ENCODE measurements around the gene DOCK3. TPM values are rescaled to one million over a fixed set of nuclear protein-coding genes. Genes with fewer than 3 reads are reported as not detected.
"Not testable (repeated sequence)": the region's sequence is repeated elsewhere in the genome, so short reads cannot be mapped to it uniquely, and the experiment has no call there.

The DOCK3 gene
- total RNA-seq, 2 experiments from 2014 or later, result 1.00 to 1.1 TPM

DNA sequence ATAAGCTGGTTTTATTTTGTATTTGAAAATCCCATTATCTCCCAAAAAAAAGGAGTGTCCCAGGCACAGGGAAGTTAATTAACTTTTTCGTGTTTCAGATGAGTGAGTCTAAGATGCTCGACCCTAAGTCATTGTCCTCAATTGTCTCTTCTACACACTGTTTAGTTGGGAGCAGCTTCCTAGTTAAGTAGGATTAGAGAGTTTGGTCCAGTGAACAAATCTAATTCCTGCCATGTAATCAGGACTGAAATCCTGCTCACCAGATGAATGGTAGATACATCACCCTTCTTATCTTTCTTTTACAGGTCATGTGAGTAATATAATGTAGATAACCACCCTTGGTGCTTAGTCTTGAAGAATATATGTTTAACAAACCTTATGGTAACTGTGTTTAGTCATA, 481.4 kb downstream of the DOCK3 start:
- H3K4me1 Mint-ChIP-seq, result no peaks in the 10 kb centered on the region
- H3K36me3 Mint-ChIP-seq (ENCODE audit: low read depth), result no peaks in the 10 kb centered on the region
- H3K27me3 Mint-ChIP-seq, result no peaks in the 10 kb centered on the region
- DNase-seq, result no peak
- POLR2A ChIA-PET, result no interaction called here
- CTCF ChIA-PET, result no interaction called here
- no peak overlapping the region for H3K27ac Mint-ChIP-seq
- H3K9me3 Mint-ChIP-seq, result no peaks in the 10 kb centered on the region
- no peak overlapping the region for H3K4me3 Mint-ChIP-seq

DNA sequence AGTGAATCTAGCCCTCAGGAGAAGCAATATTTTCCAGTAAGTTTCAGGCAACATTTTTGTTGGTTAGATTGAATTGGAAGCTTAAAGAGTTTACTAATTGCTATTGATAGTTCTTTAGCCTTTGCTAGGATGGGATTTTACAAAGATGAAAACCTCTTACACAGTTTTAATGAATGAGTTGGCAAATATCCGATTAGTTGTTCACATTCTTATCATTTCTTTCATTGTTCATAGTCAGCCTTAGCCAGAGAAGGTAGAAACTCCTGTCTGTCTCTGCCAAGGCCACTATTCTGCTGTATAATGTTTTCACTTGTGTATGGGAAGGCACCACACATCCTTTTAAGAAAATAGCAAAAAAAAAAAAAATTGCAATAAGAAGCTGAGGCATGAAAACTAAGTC, 488.3 kb downstream of the DOCK3 start:
- ChIA-PET POLR2A (no interaction called here), CTCF (no interaction called here)
- no peaks in the 10 kb centered on the region for H3K27me3 Mint-ChIP-seq
- no peaks in the 10 kb centered on the region for H3K4me1 Mint-ChIP-seq
- no peak overlapping the region for H3K27ac Mint-ChIP-seq
- DNase-seq, result no peak
- no peaks in the 10 kb centered on the region for H3K36me3 Mint-ChIP-seq (ENCODE audit: low read depth)
- H3K9me3 Mint-ChIP-seq, result no peaks in the 10 kb centered on the region
- no peak overlapping the region for H3K4me3 Mint-ChIP-seq

DNA sequence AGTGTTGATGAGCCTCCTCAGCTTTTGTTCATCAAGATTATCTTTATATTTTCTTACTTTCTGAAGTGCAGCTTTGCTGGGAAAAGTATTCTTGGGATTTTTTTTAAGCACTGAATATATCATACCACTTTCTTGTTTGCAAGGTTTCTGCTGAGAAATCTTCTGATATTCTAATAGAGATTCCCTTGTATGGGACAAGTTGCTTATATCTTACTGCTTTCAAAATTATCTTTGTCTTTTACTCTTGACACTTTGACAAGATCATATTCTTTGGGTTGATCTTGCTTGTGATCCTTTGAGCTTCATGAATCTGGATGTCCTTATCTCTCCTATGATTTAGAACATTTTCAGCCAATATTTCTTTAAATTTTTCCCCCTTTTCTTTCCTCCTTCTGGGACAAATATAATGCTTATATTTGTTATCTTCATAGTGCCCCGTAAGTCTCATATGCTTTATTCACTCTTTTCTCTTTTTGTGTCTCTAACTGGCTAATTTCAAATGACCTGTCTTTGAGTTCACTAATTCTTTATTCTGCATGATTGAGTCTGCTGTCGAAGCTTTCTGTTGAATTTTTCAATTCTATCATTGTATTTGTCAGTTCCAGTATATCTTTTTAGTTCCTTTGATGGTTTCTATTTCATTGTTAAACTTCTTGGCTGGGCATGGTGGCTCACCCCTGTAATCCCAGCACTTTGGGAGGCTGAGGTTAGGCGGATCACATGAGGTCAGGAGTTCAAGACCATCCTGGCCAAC, 499.0 kb downstream of the DOCK3 start:
- ChIA-PET POLR2A (no interaction called here), CTCF (no interaction called here)
- Mint-ChIP-seq H3K4me1 (no peaks in the 10 kb centered on the region), H3K27me3 (no peaks in the 10 kb centered on the region), H3K36me3 (ENCODE audit: low read depth) (peaks cover 7% of the 10 kb centered on the region), H3K4me3 (no peak overlapping the region), H3K9me3 (peaks cover 34% of the 10 kb centered on the region), H3K27ac (no peak overlapping the region)
- DNase-seq, result no peak

DNA sequence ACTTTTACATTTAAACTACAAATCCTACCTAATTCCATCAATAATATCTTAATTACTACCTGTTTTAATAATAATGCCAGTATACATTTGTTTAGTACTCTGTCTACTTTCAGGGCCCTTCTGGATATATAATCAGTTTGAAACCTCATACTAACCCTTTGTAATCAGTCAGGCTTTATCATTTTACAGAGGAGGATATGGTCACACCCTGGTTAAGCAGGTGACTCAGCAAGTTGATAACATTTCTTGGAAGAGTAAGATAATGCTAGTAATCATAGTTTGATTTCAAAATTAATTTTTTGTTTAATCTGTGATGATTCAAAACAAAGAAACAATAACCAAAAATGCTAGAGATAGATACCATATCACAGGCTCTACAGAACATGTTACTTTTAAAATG, 502.2 kb downstream of the DOCK3 start:
- no peak for DNase-seq
- ChIA-PET POLR2A (no interaction called here), CTCF (interaction anchor here (0.6 kb wide), 1 partner anchor 9 kb away, joined by 3 read pairs; no protein-coding TSS in a partner anchor)
- peaks cover 7% of the 10 kb centered on the region for H3K36me3 Mint-ChIP-seq (ENCODE audit: low read depth)
- no peaks in the 10 kb centered on the region for H3K4me1 Mint-ChIP-seq
- no peak overlapping the region for H3K27ac Mint-ChIP-seq
- no peak overlapping the region for H3K4me3 Mint-ChIP-seq
- H3K27me3 Mint-ChIP-seq, result no peaks in the 10 kb centered on the region
- H3K9me3 Mint-ChIP-seq, result peaks cover 24% of the 10 kb centered on the region

DNA sequence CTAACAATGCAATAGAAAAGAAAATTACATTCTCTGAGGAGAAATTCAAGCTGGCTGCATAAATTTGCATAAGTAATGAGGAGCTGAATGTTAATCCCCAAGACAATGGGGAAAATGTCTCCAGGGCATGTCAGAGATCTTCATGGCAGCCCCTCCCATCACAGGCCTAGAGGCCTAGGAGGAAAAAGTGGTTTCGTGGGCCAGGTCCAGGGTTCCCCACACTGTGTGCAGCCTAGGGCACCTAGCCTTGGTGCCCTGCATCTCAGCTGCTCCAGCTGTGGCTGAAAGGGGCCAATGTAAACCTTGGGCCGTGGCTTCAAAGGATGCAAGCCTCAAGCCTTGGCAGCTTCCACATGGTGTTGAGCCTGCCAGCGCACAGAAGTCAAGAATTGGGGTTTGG, 511.7 kb downstream of the DOCK3 start:
- H3K9me3 Mint-ChIP-seq; POLR2A ChIA-PET; H3K27me3 Mint-ChIP-seq; H3K4me1 Mint-ChIP-seq; H3K36me3 Mint-ChIP-seq (ENCODE audit: low read depth); H3K4me3 Mint-ChIP-seq; DNase-seq; H3K27ac Mint-ChIP-seq; CTCF ChIA-PET: not testable (repeated sequence)

DNA sequence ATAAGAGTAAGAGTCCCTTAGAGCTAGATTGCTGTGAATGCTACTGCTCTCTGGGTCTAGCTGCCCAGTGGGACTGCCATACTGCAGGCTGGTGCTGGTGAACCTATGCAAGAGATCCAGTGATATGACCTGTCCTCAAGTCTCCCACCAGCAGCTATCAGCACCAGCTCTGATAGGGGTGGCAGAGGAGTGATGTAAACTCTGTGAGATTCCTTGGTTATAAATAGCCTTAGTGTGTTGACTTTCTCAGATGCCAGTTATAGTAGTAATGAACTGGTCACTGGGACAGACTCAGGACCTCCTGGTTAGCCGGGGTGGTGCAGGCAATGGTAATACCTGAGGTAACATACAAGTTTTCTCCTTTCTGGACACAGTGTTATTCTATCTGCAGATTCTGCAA, 515.5 kb downstream of the DOCK3 start:
- Mint-ChIP-seq H3K4me3 (no peak overlapping the region), H3K27ac (no peak overlapping the region), H3K9me3 (peaks cover 10% of the 10 kb centered on the region), H3K4me1 (peaks cover 9% of the 10 kb centered on the region), H3K36me3 (ENCODE audit: low read depth) (no peaks in the 10 kb centered on the region), H3K27me3 (peaks cover 6% of the 10 kb centered on the region)
- ChIA-PET POLR2A (no interaction called here), CTCF (no interaction called here)
- DNase-seq, result no peak

DNA sequence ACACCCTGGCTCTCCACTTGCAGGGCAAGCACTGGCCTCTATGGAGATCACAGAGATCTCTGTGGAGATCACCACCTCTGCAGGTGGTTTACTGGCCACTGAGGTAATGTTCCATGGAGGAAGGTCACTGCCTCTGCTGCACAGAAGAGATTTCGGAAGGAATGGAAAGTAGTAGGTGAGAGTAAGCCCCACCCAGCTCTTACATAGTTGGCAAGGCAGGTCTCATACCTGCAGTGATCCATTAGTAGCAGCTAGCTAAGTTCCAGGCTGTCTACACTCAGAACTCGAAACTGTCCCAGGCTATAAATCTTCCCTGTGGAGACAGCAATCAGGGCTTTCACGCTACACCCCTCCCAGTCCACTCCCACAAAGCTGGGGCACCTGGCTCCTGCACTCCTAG, 516.1 kb downstream of the DOCK3 start:
- no peak overlapping the region for H3K27ac Mint-ChIP-seq
- H3K36me3 Mint-ChIP-seq (ENCODE audit: low read depth), result no peaks in the 10 kb centered on the region
- no peak overlapping the region for H3K4me3 Mint-ChIP-seq
- ChIA-PET CTCF (interaction anchor here (0.7 kb wide), 1 partner anchor 19 kb away, joined by 3 read pairs; no protein-coding TSS in a partner anchor), POLR2A (no interaction called here)
- H3K4me1 Mint-ChIP-seq, result peaks cover 13% of the 10 kb centered on the region
- DNase-seq, result no peak
- peaks cover 10% of the 10 kb centered on the region for H3K9me3 Mint-ChIP-seq
- H3K27me3 Mint-ChIP-seq, result peaks cover 6% of the 10 kb centered on the region

DNA sequence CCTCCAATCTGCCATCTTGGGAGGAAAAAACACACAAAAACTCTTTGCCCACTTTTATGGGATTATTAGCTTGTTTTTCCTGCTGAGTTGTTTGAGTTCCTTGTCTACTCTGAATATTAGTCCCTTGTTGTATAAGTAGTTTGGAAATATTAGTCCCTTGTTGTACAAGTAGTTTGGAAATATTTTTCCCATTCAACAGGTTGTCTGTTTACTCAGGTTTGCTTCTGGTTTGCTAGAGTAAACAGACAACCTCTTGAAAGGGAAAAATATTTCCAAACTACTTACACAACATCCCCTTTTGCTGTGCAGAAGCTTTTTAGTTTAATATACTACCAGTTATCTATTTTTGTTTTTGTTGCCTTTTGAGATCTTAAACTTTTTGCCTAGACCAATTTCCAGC, 517.0 kb downstream of the DOCK3 start:
- Mint-ChIP-seq H3K27ac (no peak overlapping the region), H3K4me3 (no peak overlapping the region), H3K36me3 (ENCODE audit: low read depth) (no peaks in the 10 kb centered on the region), H3K4me1 (peaks cover 13% of the 10 kb centered on the region), H3K27me3 (peaks cover 6% of the 10 kb centered on the region), H3K9me3 (peaks cover 8% of the 10 kb centered on the region)
- ChIA-PET POLR2A (no interaction called here), CTCF (no interaction called here)
- DNase-seq, result no peak

DNA sequence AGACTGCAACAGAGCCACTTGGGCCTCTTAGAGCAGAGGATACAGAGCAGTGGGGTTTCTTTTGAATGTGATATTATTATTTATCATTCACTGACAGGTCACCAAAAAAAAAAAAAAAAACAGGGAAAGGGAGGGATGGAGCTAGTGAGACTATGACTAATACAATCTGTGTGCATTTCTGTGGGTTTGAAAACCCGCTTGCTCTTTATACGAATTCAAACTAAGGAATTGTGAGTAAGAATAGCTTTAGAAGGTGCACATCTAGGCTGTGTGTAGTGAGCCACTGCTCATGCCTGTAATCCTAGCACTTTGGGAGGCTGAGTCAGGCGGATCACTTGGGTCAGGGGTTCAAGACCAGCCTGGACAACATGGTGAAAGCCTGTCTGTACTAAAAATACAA, 523.8 kb downstream of the DOCK3 start:
- H3K27ac Mint-ChIP-seq, result no peak overlapping the region
- ChIA-PET POLR2A (no interaction called here), CTCF (interaction anchor here (0.6 to 1.4 kb wide), 3 partner anchors 40 to 161 kb away, joined by 3 to 4 read pairs (median 3); no protein-coding TSS in a partner anchor)
- H3K9me3 Mint-ChIP-seq, result peaks cover 13% of the 10 kb centered on the region
- H3K36me3 Mint-ChIP-seq (ENCODE audit: low read depth), result no peaks in the 10 kb centered on the region
- H3K27me3 Mint-ChIP-seq, result no peaks in the 10 kb centered on the region
- no peak overlapping the region for H3K4me3 Mint-ChIP-seq
- peaks cover 13% of the 10 kb centered on the region for H3K4me1 Mint-ChIP-seq
- no peak for DNase-seq

DNA sequence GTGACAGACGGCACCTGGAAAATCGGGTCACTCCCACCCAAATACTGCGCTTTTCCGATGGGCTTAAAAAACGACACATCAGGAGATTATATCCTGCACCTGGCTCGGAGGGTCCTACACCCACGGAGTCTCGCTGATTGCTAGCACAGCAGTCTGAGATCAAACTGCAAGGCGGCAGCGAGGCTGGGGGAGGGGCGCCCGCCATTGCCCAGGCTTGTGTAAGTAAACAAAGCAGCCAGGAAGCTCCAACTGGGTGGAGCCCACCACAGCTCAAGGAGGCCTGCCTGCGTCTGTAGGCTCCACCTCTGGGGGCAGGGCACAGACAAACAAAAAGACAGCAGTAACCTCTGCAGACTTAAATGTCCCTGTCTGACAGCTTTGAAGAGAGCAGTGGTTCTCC, 524.6 kb downstream of the DOCK3 start:
- CTCF ChIA-PET, DNase-seq, POLR2A ChIA-PET: not testable (repeated sequence)

DNA sequence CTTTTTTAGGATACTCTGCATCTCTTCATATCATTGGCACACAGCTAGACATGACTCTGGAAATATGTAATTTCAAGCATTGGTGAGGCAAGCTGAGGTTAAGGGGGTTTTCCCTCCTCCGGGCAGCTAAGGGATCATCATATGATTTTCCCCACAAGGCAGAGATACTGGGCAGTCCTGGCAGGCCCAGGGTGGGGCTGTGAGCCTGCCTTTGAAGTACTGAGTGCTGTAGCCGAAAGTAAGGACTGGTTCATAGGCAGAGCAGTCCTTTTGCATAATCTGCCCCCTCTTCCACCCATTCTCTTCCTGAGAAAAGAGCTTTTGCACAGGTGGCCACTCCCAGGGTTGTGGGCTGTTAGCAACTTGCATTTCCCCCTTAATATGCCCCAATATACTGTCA, 541.6 kb downstream of the DOCK3 start:
- POLR2A ChIA-PET, result no interaction called here
- CTCF ChIA-PET, result interaction anchor here (0.6 to 0.7 kb wide), 2 partner anchors 21 to 163 kb away, joined by 3 to 4 read pairs; no protein-coding TSS in a partner anchor
- H3K36me3 Mint-ChIP-seq (ENCODE audit: low read depth), result no peaks in the 10 kb centered on the region
- no peak overlapping the region for H3K4me3 Mint-ChIP-seq
- H3K9me3 Mint-ChIP-seq, result no peaks in the 10 kb centered on the region
- no peaks in the 10 kb centered on the region for H3K4me1 Mint-ChIP-seq
- H3K27ac Mint-ChIP-seq, result no peak overlapping the region
- no peaks in the 10 kb centered on the region for H3K27me3 Mint-ChIP-seq
- DNase-seq, result no peak

More for the DNA sequence above, 524.6 kb downstream of the DOCK3 start:
- not testable (repeated sequence) for H3K27me3 Mint-ChIP-seq; H3K27ac Mint-ChIP-seq; H3K36me3 Mint-ChIP-seq (ENCODE audit: low read depth); H3K4me3 Mint-ChIP-seq
- Mint-ChIP-seq H3K4me1 (peaks cover 12% of the 10 kb centered on the region), H3K9me3 (peaks cover 13% of the 10 kb centered on the region)

DNA sequence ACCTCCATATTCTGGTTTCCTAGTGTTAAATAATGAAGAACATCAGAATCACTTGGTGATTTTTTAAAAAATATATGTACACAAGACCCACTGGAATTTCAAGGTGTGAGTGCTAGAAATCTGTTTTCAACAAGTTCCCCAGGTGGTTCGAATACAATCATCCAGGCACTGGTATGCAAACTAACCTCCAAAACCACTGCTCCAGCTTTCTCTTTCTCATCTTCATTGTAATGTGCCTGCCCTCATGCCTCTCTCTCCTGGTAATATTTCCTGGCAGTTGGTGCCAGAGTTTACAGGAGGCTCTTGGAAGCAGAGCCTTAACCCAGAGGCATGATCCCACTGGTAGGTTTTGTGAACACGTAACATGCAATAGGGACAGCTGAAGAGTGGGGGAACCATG, 547.2 kb downstream of the DOCK3 start:
- ChIA-PET CTCF (no interaction called here), POLR2A (no interaction called here)
- H3K27ac Mint-ChIP-seq, result no peak overlapping the region
- no peaks in the 10 kb centered on the region for H3K4me1 Mint-ChIP-seq
- no peak overlapping the region for H3K4me3 Mint-ChIP-seq
- no peaks in the 10 kb centered on the region for H3K9me3 Mint-ChIP-seq
- no peak for DNase-seq
- no peaks in the 10 kb centered on the region for H3K36me3 Mint-ChIP-seq (ENCODE audit: low read depth)
- no peaks in the 10 kb centered on the region for H3K27me3 Mint-ChIP-seq

DNA sequence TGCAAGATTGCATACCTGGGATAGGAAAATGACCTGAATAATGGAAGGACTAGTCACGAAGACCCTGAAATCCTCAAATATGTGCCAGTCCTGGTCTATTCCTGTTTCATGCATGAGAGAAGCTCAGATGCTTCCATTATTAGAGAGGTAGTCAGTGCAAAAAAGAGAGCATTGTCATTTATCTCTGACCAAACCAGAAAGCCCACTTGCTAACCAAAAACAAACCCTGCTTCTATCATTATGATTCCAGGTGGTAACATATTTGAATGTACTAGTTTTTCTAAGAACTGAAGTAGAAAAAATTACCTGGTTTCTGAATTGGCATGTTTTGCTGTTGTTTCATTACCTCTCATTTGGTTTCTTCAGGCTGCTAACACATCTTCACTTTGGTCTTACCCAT, 549.6 kb downstream of the DOCK3 start:
- Mint-ChIP-seq H3K27ac (no peak overlapping the region), H3K27me3 (no peaks in the 10 kb centered on the region), H3K4me1 (no peaks in the 10 kb centered on the region), H3K4me3 (no peak overlapping the region), H3K9me3 (no peaks in the 10 kb centered on the region), H3K36me3 (ENCODE audit: low read depth) (no peaks in the 10 kb centered on the region)
- POLR2A ChIA-PET, result no interaction called here
- CTCF ChIA-PET, result no interaction called here
- no peak for DNase-seq

DNA sequence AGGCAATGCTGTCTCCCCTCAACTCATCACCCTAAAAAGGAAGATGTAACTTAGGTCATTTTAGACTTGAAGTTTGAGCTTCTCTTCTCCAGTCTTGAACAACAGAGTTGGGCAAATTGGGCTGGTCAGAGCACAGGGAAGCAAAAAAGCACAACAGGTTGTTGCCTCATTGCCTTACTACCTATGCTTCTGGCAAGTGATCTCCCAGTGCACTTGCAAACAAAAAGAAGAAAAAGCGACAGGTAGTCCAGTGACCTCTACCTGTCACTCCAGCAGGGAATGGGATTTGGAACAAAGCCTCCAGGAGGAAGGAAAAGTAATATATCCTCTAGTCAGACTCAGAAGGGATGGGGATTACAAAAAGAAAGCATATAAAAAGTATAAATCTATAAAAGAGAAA, 550.1 kb downstream of the DOCK3 start:
- ChIA-PET POLR2A (no interaction called here), CTCF (no interaction called here)
- H3K36me3 Mint-ChIP-seq (ENCODE audit: low read depth), result no peaks in the 10 kb centered on the region
- H3K27me3 Mint-ChIP-seq, result no peaks in the 10 kb centered on the region
- H3K4me1 Mint-ChIP-seq, result no peaks in the 10 kb centered on the region
- H3K27ac Mint-ChIP-seq, result no peak overlapping the region
- no peaks in the 10 kb centered on the region for H3K9me3 Mint-ChIP-seq
- no peak overlapping the region for H3K4me3 Mint-ChIP-seq
- DNase-seq, result no peak
